Tibial nerve (tissue), 4 donors: ENCODE data around the gene FGF18. TPM values are rescaled to one million over a fixed set of nuclear protein-coding genes. Genes with fewer than 3 reads are reported as not detected.

Experiments
- DNase-seq, 2 donors: peaks; one replicate each; pipeline ENCODE4 v3.0.0-alpha.2; 2019; ENCODE audit warnings: low spot score in 2 of 2
- H3K27ac ChIP-seq, 4 donors: fragments of 200-600 bp; sonication (generic) in 3 of 4; one replicate each; pipeline ENCODE4 v1.5.1; 2017 to 2019; ENCODE audit warnings: mild to moderate bottlenecking in 1 of 4
- H3K27me3 ChIP-seq, 2 donors: fragments of 200-600 bp; sonication (generic) in 1 of 2; one replicate each; pipeline versions ENCODE4 v1.5.1 to v1.6.0; 2017 to 2019
- H3K36me3 ChIP-seq, 3 donors: fragments of 200-600 bp; sonication (generic); one replicate each; pipeline ENCODE4 v1.5.1; 2018 to 2019
- H3K4me1 ChIP-seq, 4 donors: fragments of 200-600 bp; sonication (generic) in 3 of 4; one replicate each; pipeline ENCODE4 v1.5.1; 2017 to 2019
- H3K4me3 ChIP-seq, 4 donors: fragments of 200-600 bp; sonication (generic) in 3 of 4; one replicate each; pipeline ENCODE4 v1.5.1; 2017 to 2019; ENCODE audit warnings: mild to moderate bottlenecking in 1 of 4, moderate library complexity in 1 of 4
- H3K9me3 ChIP-seq, 4 donors: fragments of 200-600 bp; sonication (generic) in 3 of 4; one replicate each; pipeline ENCODE4 v1.5.1; 2017 to 2019
- CTCF ChIP-seq, 5 experiments: fragments of 200-600 bp in 3 of 5; fragments of 450-650 bp in 2 of 5; sonication (generic) in 3 of 5; IDR thresholded peaks; one replicate each; pipeline ENCODE4 v1.5.1; 2016 to 2019; ENCODE audit warnings: antibody characterized with exemption in 5 of 5, mild to moderate bottlenecking in 3 of 5, moderate library complexity in 2 of 5
- EP300 ChIP-seq, 2 donors: sonication (generic); formaldehyde crosslinking; IDR thresholded peaks; one replicate each; pipeline ENCODE4 v1.6.1; 2017; ENCODE audit warnings: antibody characterized with exemption in 2 of 2, mild to moderate bottlenecking in 1 of 2
- POLR2A ChIP-seq, 2 donors: fragments of 450-650 bp; IDR thresholded peaks; one replicate each; pipeline ENCODE4 v1.6.1; 2017; ENCODE audit warnings: antibody characterized with exemption in 2 of 2, mild to moderate bottlenecking in 2 of 2, moderate library complexity in 2 of 2
- WGBS, 2 donors: methylation state at CpG; one replicate each; pipeline ENCODE4 v1.1.5; 2018; 5-methylcytosine and 5-hydroxymethylcytosine counted together
- small RNA-seq: library from RNA; depleted of rRNA; stranded (forward); fragments of <200 nt; gene quantifications from one replicate; pipeline ENCODE3, GENCODE V24; 2016
- total RNA-seq, 4 donors: library from RNA; depleted of rRNA; stranded (reverse); fragments of >200 nt; gene quantifications; one replicate each; pipeline ENCODE4 v1.1.0, GENCODE V29; 2016

FGF18 gene
- total RNA-seq, 4 donors from 2014 or later, result 2.4 to 6.9 (median 6.4) TPM

GRCh38 chr5:171505473-171506043 lies 86.1 kb downstream of the FGF18 start:
- Histone ChIP-seq H3K4me1 (no peaks in the 10 kb centered on the region), H3K27ac (no peak overlapping the region), H3K36me3 (no peaks in the 10 kb centered on the region), H3K27me3 (no peaks in the 10 kb centered on the region), H3K4me3 (no peak overlapping the region), H3K9me3 (no peaks in the 10 kb centered on the region)
- TF ChIP-seq POLR2A (IDR thresholded peaks at IDR 0.05), result no peak
- TF ChIP-seq CTCF (IDR thresholded peaks at IDR 0.05), result no peak
- TF ChIP-seq EP300 (IDR thresholded peaks at IDR 0.05), result no peak
- 79 to 86% methylated on average over 6 to 7 of the region's 7 CpGs for WGBS, 2 donors
- no peak for DNase-seq

DNA sequence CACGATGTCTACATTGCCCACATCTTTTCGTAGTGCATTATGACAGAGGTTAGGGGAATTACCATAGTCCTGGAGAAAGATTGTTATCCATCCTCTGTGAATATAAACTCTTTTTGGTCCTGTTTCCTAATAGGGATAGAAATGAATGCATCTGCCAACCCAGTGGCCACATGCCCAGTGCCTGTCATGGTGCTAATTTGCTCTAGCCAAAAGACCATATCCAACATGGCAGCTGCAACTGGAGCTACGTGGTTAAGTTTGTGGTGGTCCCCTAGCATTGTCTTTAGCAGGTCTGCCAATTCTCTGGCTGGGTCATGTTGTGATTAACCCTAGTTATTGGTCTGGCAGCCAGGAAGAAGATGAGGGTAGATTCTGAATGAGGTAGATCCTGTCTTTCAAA lies 87.5 kb downstream of the FGF18 start:
- no peak for TF ChIP-seq EP300 (IDR thresholded peaks at IDR 0.05)
- TF ChIP-seq CTCF (IDR thresholded peaks at IDR 0.05), result no peak
- TF ChIP-seq POLR2A (IDR thresholded peaks at IDR 0.05), result no peak
- 85 to 92% methylated on average over 3 of the region's 3 CpGs for WGBS, 2 donors
- Histone ChIP-seq H3K36me3 (no peaks in the 10 kb centered on the region), H3K9me3 (no peaks in the 10 kb centered on the region), H3K27ac (no peak overlapping the region), H3K4me3 (no peak overlapping the region), H3K4me1 (no peaks in the 10 kb centered on the region), H3K27me3 (no peaks in the 10 kb centered on the region)
- DNase-seq, result no peak

Small RNAs within 50 kb of the gene (small RNA-seq; reads per million reads assigned to genes)
- gene MIR3912, result not detected

Other genes with a start within 250 kb of the FGF18 start
- not detected for gene TLX3, start 110.4 kb upstream of the FGF18 start, total RNA-seq
- 100 to 1,000 TPM; 422 to 496 (median 444) TPM for gene NPM1, start 31.8 kb upstream of the FGF18 start, total RNA-seq